TTC549 (cell line): ENCODE measurements around the gene ORC3.
A peak's percentile ranks its signal among the peaks of the same experiment; 100 is the strongest.
"Not testable (repeated sequence)": the region's sequence is repeated elsewhere in the genome, so short reads cannot be mapped to it uniquely, and the experiment has no call there.

Experiments
- FAIRE-seq: peaks from 2 replicates; lab custom pipeline; 2012; peaks lifted over from hg19 to GRCh38; lab: Jason Lieb, UNC

Gene ORC3

DNA sequence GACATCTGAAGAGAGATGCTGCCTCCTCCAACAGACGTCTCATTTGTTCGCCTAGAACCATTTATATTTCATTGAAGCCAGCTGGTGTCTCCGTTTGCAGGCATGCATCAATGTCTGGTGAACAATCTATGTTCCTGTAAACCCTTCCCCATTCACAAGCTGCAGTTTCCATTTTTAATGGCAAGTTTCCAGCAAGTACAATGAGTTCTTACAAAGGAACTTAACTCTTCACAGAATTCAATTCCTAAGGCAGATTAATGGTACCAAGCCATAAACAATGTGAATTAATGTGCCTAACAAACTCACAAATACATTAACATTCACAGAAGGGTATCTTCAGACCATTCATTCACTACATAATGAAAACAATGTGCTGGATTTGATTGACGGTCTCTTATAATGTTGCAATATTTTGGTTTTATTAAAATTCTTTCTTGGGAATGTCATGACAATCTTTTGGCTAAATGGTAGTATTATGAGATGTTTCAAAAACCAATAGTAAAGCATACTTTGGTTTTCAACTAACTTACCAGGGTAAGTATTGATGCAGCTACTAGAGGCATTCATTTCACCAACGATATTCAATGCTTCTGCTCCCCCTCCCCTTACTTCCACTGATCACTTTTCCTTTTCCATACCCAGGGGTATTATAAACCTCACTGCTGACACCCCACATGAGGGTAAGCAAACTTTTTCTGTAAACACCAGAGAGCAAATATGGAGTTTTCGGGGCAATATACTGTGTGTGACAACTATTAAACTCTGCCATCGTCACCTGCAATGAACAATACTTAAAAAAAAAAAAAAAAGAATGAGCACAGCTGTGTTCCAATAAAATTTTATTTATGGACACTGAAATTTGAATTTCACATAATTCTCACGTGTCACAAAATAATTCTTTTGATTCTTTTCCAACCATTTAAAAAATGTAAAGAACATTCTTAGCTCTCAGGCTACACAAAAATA lies 107.9 kb downstream of the ORC3 start:
- no peak for FAIRE-seq

- no peak for FAIRE-seq
Observed at GRCh38 chr6:87698547-87699006, 108.6 kb downstream of the ORC3 start.

- no peak for FAIRE-seq
Observed at GRCh38 chr6:87699576-87699975, 109.6 kb downstream of the ORC3 start.

GRCh38 chr6:87700397-87701343 lies 110.7 kb downstream of the ORC3 start:
- no peak for FAIRE-seq

GRCh38 chr6:87701344-87701675 lies 111.4 kb downstream of the ORC3 start:
- FAIRE-seq, result no peak

DNA sequence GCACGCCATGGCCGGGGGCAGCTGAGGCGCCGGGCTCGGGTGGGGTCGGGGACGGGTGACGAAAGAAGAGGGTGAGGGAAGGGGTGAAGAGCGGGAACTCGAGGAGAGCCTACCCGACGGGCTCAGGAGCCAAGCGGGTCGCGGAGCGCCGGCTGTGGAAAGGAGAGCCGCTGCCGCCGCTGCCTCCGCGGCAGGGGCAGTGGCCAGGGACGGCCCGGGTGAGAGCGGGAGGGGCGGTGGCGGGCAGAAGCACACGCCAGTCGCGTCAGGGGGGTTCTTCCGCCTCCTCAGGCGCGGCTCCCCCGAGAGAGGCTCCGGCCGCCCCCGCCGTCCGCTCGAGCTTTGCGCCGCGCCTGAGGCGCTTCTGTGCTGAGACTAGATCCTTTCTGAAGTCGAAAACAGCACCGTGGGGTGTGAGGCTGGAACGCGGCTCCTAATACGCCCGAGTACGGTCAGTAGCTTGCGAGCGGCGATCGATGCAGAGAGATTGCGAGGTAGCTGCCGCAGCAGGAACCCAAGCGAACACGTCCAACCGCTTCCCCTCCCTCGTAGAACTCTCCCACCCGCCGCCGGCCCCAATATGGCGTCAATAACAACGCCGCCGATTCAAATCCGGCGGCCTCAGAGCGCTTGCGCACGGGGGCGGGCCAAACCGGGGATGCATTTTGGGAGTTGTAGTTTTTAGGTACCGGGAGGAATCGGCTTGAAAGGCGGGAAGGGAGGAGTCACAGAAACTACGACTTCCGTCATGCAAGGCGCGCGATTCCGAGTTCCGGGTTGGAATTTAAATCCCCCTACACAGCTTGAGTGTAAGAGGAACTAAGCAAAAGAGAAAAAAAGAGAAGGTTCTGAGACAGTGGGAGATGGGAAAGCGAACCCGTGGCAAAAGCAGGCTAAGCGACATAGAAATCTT lies 112.0 kb downstream of the ORC3 start, which contains the start of gene AKIRIN2:
Gene AKIRIN2, minus strand, starts transcription at position 558 of the 913 bp plus-strand sequence. Its CDS starts 549 bp downstream, at position 9.
- peak; percentile 82 for FAIRE-seq

- no peak for FAIRE-seq
Observed at GRCh38 chr6:87702589-87702945, 112.6 kb downstream of the ORC3 start.

- FAIRE-seq, result not testable (repeated sequence)
Observed at GRCh38 chr6:87703039-87703438, 113.1 kb downstream of the ORC3 start.

DNA sequence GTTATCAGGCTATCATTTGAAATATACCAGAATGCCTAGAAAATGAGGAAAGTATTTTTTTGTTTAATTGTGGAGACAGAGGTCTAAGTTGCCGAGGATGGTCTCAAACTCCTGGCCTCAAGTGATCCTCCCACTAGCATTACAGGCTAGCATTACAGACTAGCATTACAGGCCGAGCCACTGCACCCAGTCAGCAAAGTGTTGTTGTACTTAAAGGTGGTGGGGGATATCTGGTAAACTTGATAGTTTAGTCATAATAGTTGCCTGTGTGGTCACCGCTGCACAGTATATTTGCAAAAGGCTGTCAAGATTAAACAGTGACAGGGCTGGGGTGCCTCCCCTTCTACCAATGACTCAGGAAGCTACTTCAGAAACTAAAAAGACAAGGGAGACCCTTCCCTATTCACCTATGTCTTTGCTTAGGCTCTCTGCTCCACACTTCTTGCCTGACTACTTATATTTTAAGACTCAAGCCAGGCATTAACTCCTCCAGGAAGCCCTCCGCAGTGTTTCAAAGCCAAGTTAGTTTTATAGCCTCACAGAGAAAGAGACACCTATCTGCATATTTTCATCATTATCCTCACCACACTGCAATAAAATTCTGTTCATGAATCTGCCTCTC lies 115.2 kb downstream of the ORC3 start:
- FAIRE-seq, result no peak

DNA sequence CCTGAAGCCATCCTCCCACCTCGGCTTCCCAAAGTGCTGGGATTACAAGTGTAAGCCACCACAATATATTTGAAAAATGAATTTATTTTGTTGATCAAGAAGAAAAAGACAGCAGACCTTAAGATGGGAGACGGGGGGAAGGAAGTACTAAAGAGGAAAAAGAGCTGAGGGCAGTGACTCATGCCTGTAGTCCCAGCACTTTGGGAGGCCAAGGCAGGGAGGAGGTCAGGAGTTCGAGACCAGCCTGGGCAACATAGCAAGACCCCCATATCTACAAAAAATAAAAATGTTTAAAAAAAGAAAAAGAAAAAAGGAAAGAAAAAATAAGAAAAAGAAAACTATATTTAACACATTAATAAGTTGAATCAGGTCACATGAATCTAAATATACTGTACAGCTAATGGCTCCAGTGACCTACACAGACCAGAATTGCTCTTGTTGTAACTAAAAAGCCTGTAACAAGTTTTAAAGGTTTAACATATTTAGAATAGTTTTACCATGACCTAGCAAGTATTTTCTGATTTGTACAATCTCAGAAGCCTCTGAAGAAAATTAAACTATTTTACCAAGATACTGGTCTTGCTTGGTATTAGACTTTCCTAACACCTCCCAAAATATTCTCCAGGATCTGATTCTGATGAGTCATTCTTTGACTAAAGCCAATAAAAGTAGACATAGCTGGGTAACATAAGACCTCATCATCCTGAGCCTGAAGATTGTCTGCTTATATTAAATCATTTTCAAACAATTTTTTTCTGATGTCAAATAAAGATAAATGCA lies 116.4 kb downstream of the ORC3 start:
- FAIRE-seq, result no peak

- FAIRE-seq, result not testable (repeated sequence)
Observed at GRCh38 chr6:87708581-87709427, 118.9 kb downstream of the ORC3 start.

DNA sequence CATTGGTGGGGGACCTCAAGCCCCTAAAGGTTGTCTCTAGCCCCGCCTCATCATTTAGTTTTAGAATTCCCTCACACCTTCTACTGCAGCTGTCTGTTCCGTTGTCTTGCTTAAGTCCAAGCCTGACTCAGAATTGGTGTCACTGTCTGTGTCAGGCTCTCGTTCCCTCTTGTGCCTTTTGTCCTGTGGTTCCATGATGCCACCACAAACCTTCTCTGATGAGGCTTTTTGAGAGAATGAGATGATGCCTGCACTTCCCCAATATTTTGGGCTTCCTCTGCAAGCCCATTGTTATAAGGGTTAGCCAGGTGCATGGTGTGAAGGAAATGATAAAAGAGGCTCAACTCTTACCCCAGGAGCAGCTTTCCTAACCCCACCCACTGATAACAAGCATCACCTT lies 120.2 kb downstream of the ORC3 start:
- no peak for FAIRE-seq

GRCh38 chr6:87712713-87713112 lies 122.8 kb downstream of the ORC3 start:
- not testable (repeated sequence) for FAIRE-seq

- FAIRE-seq, result no peak
Observed at GRCh38 chr6:87714093-87714842, 124.3 kb downstream of the ORC3 start.
